T-helper 22 cell (primary cell): ENCODE data around the gene FBXL15.

Experiments
- DNase-seq: peaks from one replicate; pipeline ENCODE4 v3.0.0-alpha.2; 2020; ENCODE audit warnings: low read depth

The FBXL15 gene

GRCh38 chr10:102457591-102458150, 37.0 kb downstream of the FBXL15 start:
- no peak for DNase-seq

GRCh38 chr10:102458656-102459055, 38.0 kb downstream of the FBXL15 start:
- no peak for DNase-seq

- no peak for DNase-seq
These were observed 40.2 kb downstream of the FBXL15 start for GRCh38 chr10:102460836-102461186.

- peak; percentile 88 for DNase-seq
These were observed 40.8 kb downstream of the FBXL15 start for GRCh38 chr10:102461187-102462054.

GRCh38 chr10:102462512-102463054, 41.9 kb downstream of the FBXL15 start:
- no peak for DNase-seq

GRCh38 chr10:102463983-102464382, 43.3 kb downstream of the FBXL15 start:
- no peak for DNase-seq

- DNase-seq = no peak
These were observed 44.8 kb downstream of the FBXL15 start for GRCh38 chr10:102465466-102465865.

GRCh38 chr10:102467318-102467717, 46.7 kb downstream of the FBXL15 start:
- no peak for DNase-seq

GRCh38 chr10:102467971-102468438, 47.4 kb downstream of the FBXL15 start:
- no peak for DNase-seq

- no peak for DNase-seq
These were observed 48.0 kb downstream of the FBXL15 start for GRCh38 chr10:102468683-102469082.

GRCh38 chr10:102470579-102471546, 50.2 kb downstream of the FBXL15 start:
- DNase-seq = no peak
